Neutrophil (primary cell): ENCODE data around the gene WNK2.

Experiments used
- H3K27ac ChIP-seq: fragments of 200-600 bp; sonication (generic); 2 replicates; pipeline ENCODE4 v1.5.1; 2016; ENCODE audit warnings: mild to moderate bottlenecking, moderate library complexity
- H3K27me3 ChIP-seq: fragments of 200-600 bp; sonication (generic); 2 replicates; pipeline ENCODE4 v1.6.0; 2016; ENCODE audit warnings: mild to moderate bottlenecking
- H3K36me3 ChIP-seq: fragments of 200-600 bp; sonication (generic); 2 replicates; pipeline ENCODE4 v1.5.1; 2017
- H3K4me1 ChIP-seq, 2 experiments: fragments of 200-600 bp in 1 of 2; sonication (generic) in 1 of 2; 1 replicate in 1 of 2; 2 replicates in 1 of 2; pipeline versions ENCODE4 v1.5.1 to v1.6.1; 2013 to 2016; ENCODE audit warnings: low read depth in 1 of 2, low read length in 1 of 2, mild to moderate bottlenecking in 1 of 2, moderate library complexity in 1 of 2; ENCODE audit not compliant: control insufficient read depth in 1 of 2, insufficient read depth in 1 of 2
- H3K4me3 ChIP-seq, 2 experiments: fragments of 200-600 bp in 1 of 2; sonication (generic) in 1 of 2; 1 replicate in 1 of 2; 2 replicates in 1 of 2; pipeline ENCODE4 v1.5.1; 2013 to 2016; ENCODE audit warnings: low read depth in 1 of 2, low read length in 1 of 2, mild to moderate bottlenecking in 1 of 2, moderate library complexity in 1 of 2
- H3K9me3 ChIP-seq: fragments of 200-600 bp; sonication (generic); 2 replicates; pipeline ENCODE4 v1.5.1; 2016
- TF ChIP-seq, protein P1 (sequence below): fragments of 200-600 bp; sonication (generic); IDR thresholded peaks from 2 replicates; pipeline ENCODE4 v1.5.1; 2016; ENCODE audit warnings: antibody characterized with exemption

The WNK2 gene

DNA sequence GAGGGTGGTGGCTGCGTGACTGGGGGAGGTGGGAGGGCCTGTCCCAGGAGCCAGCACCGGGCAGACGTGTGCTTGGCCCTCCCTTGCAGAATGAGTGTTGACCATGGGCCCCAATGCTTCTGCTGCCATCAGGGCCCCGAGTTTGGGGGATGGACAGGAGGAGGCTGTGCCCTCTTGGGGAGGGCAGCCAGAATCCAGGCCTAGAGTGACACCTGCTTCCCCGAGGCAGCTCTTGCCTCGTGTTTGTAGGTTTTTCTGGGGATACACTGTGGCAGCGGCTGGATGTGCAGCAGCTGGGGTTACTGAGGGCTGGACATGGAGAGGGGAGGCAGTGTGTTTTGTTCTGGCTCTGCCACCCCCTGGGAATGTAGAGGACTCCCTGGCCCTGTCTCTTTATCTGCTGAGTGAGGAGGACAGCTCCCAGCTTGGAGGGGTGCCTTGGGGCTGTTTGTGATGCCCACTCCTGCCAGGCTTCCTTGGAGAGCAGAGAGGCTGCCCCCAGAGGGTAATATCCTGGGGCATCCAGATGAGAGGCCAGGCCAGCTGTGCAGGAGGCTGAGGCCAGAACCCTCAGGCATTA lies 22.7 kb downstream of the WNK2 start:
- no peak overlapping the region for H3K27ac ChIP-seq
- no peaks in the 10 kb centered on the region for H3K4me1 ChIP-seq
- TF ChIP-seq, protein P1, sequence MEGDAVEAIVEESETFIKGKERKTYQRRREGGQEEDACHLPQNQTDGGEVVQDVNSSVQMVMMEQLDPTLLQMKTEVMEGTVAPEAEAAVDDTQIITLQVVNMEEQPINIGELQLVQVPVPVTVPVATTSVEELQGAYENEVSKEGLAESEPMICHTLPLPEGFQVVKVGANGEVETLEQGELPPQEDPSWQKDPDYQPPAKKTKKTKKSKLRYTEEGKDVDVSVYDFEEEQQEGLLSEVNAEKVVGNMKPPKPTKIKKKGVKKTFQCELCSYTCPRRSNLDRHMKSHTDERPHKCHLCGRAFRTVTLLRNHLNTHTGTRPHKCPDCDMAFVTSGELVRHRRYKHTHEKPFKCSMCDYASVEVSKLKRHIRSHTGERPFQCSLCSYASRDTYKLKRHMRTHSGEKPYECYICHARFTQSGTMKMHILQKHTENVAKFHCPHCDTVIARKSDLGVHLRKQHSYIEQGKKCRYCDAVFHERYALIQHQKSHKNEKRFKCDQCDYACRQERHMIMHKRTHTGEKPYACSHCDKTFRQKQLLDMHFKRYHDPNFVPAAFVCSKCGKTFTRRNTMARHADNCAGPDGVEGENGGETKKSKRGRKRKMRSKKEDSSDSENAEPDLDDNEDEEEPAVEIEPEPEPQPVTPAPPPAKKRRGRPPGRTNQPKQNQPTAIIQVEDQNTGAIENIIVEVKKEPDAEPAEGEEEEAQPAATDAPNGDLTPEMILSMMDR, result no peak
- H3K27me3 ChIP-seq, result peaks cover 4% of the 10 kb centered on the region
- no peaks in the 10 kb centered on the region for H3K9me3 ChIP-seq
- no peak overlapping the region for H3K4me3 ChIP-seq
- no peaks in the 10 kb centered on the region for H3K36me3 ChIP-seq

- Histone ChIP-seq H3K4me3 (no peak overlapping the region), H3K4me1 (no peaks in the 10 kb centered on the region), H3K27me3 (peaks cover 4% of the 10 kb centered on the region), H3K36me3 (no peaks in the 10 kb centered on the region), H3K9me3 (no peaks in the 10 kb centered on the region), H3K27ac (no peak overlapping the region)
- TF ChIP-seq, protein P1, result no peak
Observed at GRCh38 chr9:93207326-93207814, 23.4 kb downstream of the WNK2 start.

GRCh38 chr9:93207860-93208734 lies 24.2 kb downstream of the WNK2 start:
- TF ChIP-seq, protein P1, result no peak
- Histone ChIP-seq H3K27me3 (peaks cover 4% of the 10 kb centered on the region), H3K4me3 (no peak overlapping the region), H3K4me1 (no peaks in the 10 kb centered on the region), H3K27ac (no peak overlapping the region), H3K36me3 (no peaks in the 10 kb centered on the region), H3K9me3 (no peaks in the 10 kb centered on the region)

DNA sequence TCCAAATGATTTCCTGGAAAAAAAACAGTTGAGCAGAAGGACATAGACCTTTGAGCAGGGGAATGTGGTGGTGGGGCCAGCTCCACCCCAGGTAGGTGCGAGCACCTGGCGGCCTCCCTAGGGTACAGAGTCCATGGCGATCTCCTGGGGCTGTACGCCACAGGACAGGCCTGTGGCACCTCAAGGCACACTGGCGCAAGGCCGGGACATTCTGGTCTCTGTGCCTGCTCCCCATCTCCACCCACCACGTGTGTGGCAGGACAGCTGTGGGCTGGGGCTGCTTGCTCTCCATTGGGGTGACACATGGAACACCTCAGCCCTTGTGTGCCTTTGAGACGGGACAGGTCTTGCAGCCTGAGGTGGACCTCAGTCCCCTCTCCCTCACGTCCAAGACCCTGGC lies 25.2 kb downstream of the WNK2 start:
- no peak overlapping the region for H3K4me3 ChIP-seq
- TF ChIP-seq, protein P1, result no peak
- H3K36me3 ChIP-seq, result no peaks in the 10 kb centered on the region
- H3K4me1 ChIP-seq, result no peaks in the 10 kb centered on the region
- no peak overlapping the region for H3K27ac ChIP-seq
- no peaks in the 10 kb centered on the region for H3K9me3 ChIP-seq
- H3K27me3 ChIP-seq, result peaks cover 4% of the 10 kb centered on the region

- Histone ChIP-seq H3K9me3 (no peaks in the 10 kb centered on the region), H3K27ac (no peak overlapping the region), H3K27me3 (peaks cover 8% of the 10 kb centered on the region), H3K4me1 (no peaks in the 10 kb centered on the region), H3K4me3 (no peak overlapping the region), H3K36me3 (no peaks in the 10 kb centered on the region)
- TF ChIP-seq, protein P1, result no peak
Observed at GRCh38 chr9:93209576-93210323, 25.8 kb downstream of the WNK2 start.
